DND-41 (cell line): ENCODE results near the gene PEX7.

ENCODE experiments used
- ATAC-seq: fragments of 200-7000 bp; cut with Tn5 transposase; 3 replicates; pipeline ENCODE4 v1.9.1; 2021; ENCODE audit warnings: low read depth; ENCODE audit not compliant: insufficient read depth
- DNase-seq: peaks from one replicate; pipeline ENCODE4 v3.0.0-alpha.2; 2020
- H2AFZ ChIP-seq: 2 replicates; pipeline ENCODE4 v1.6.0; 2012; ENCODE audit warnings: low read depth, low read length
- H3K27ac ChIP-seq: 2 replicates; pipeline ENCODE4 v1.5.1; 2012; ENCODE audit warnings: low read length, inconsistent platforms
- H3K27me3 ChIP-seq: fragments of 200-600 bp; sonication (generic); 2 replicates; pipeline ENCODE4 v1.6.0; 2012; ENCODE audit warnings: low read length, mild to moderate bottlenecking, inconsistent platforms; ENCODE audit not compliant: insufficient read depth, poor library complexity
- H3K36me3 ChIP-seq: 2 replicates; pipeline ENCODE4 v1.5.1; 2012; ENCODE audit warnings: low read length, inconsistent platforms; ENCODE audit not compliant: insufficient read depth
- H3K4me1 ChIP-seq: 2 replicates; pipeline ENCODE4 v1.5.1; 2012; ENCODE audit warnings: mild to moderate bottlenecking, low read length; ENCODE audit not compliant: insufficient read depth
- H3K4me2 ChIP-seq: 2 replicates; pipeline ENCODE4 v1.6.0; 2012; ENCODE audit warnings: mild to moderate bottlenecking, moderate library complexity, low read length, inconsistent platforms; ENCODE audit not compliant: insufficient read depth
- H3K4me3 ChIP-seq, 2 experiments: fragments of 200-600 bp in 1 of 2; shearing (Covaris generic) in 1 of 2; 2 replicates each; pipeline ENCODE4 v1.5.1; 2012 to 2016; ENCODE audit warnings: inconsistent platforms in 2 of 2, low read length in 2 of 2, mild to moderate bottlenecking in 2 of 2, low read depth in 1 of 2, moderate library complexity in 1 of 2
- H3K79me2 ChIP-seq: 2 replicates; pipeline ENCODE4 v1.6.0; 2012; ENCODE audit warnings: low read length, inconsistent platforms; ENCODE audit not compliant: insufficient read depth
- H3K9ac ChIP-seq: 2 replicates; pipeline ENCODE4 v1.6.0; 2012; ENCODE audit warnings: low read depth, mild to moderate bottlenecking, inconsistent platforms, low read length, moderate library complexity
- H3K9me3 ChIP-seq: 2 replicates; pipeline ENCODE4 v1.5.1; 2012; ENCODE audit warnings: low read length, moderate library complexity, mild to moderate bottlenecking, inconsistent platforms; ENCODE audit not compliant: insufficient read depth, severe bottlenecking
- H4K20me1 ChIP-seq: 2 replicates; pipeline ENCODE4 v1.6.0; 2012; ENCODE audit warnings: low read length; ENCODE audit not compliant: insufficient read depth
- CTCF ChIP-seq: IDR thresholded peaks from 2 replicates; pipeline ENCODE4 v1.5.1; 2012; ENCODE audit warnings: borderline replicate concordance, low read length, moderate library complexity, mild to moderate bottlenecking; ENCODE audit not compliant: poor library complexity, severe bottlenecking; ENCODE audit errors: extremely low read depth
- EZH2 ChIP-seq: IDR thresholded peaks from 3 replicates; pipeline ENCODE4 v1.6.1; 2012; ENCODE audit warnings: borderline replicate concordance, low read depth, mild to moderate bottlenecking, moderate library complexity, low read length, inconsistent platforms; ENCODE audit not compliant: severe bottlenecking

Gene PEX7

GRCh38 chr6:136864676-136865075, 42.3 kb downstream of the PEX7 start:
- DNase-seq = no peak
- H3K27me3 ChIP-seq = no peaks in the 10 kb centered on the region
- H3K27ac ChIP-seq = no peak overlapping the region
- no peak overlapping the region for H3K4me3 ChIP-seq
- H3K9ac ChIP-seq = no peak overlapping the region
- no peak for ATAC-seq
- H3K36me3 ChIP-seq = no peaks in the 10 kb centered on the region
- H3K79me2 ChIP-seq = no peaks in the 10 kb centered on the region
- no peak overlapping the region for H2AFZ ChIP-seq
- H3K4me1 ChIP-seq = no peaks in the 10 kb centered on the region
- H4K20me1 ChIP-seq = no peaks in the 10 kb centered on the region
- no peak overlapping the region for H3K4me2 ChIP-seq
- no peaks in the 10 kb centered on the region for H3K9me3 ChIP-seq
- TF ChIP-seq EZH2 = no peak
- TF ChIP-seq CTCF = no peak

GRCh38 chr6:136866872-136867416, 44.6 kb downstream of the PEX7 start:
- TF ChIP-seq CTCF (no peak), EZH2 (no peak)
- no peaks in the 10 kb centered on the region for H3K79me2 ChIP-seq
- no peak overlapping the region for H2AFZ ChIP-seq
- H3K9me3 ChIP-seq = no peaks in the 10 kb centered on the region
- no peaks in the 10 kb centered on the region for H4K20me1 ChIP-seq
- DNase-seq = no peak
- no peaks in the 10 kb centered on the region for H3K27me3 ChIP-seq
- no peak overlapping the region for H3K4me2 ChIP-seq
- no peak overlapping the region for H3K27ac ChIP-seq
- H3K4me1 ChIP-seq = no peaks in the 10 kb centered on the region
- no peak for ATAC-seq
- H3K9ac ChIP-seq = no peak overlapping the region
- H3K4me3 ChIP-seq = no peak overlapping the region
- no peaks in the 10 kb centered on the region for H3K36me3 ChIP-seq

GRCh38 chr6:136869451-136869850, 47.1 kb downstream of the PEX7 start:
- DNase-seq (no peak), ATAC-seq (no peak)
- H3K4me1 ChIP-seq = no peaks in the 10 kb centered on the region
- no peaks in the 10 kb centered on the region for H3K27me3 ChIP-seq
- no peak overlapping the region for H3K4me3 ChIP-seq
- no peak for TF ChIP-seq CTCF
- TF ChIP-seq EZH2 = no peak
- H3K9me3 ChIP-seq = peaks cover 14% of the 10 kb centered on the region
- H3K9ac ChIP-seq = no peak overlapping the region
- no peaks in the 10 kb centered on the region for H4K20me1 ChIP-seq
- no peak overlapping the region for H2AFZ ChIP-seq
- peaks cover 22% of the 10 kb centered on the region; the same call in 1 of the 2 replicates for H3K36me3 ChIP-seq
- H3K27ac ChIP-seq = no peak overlapping the region
- no peak overlapping the region for H3K4me2 ChIP-seq
- H3K79me2 ChIP-seq = no peaks in the 10 kb centered on the region
